ENCODE data around the gene ZBTB47.

ZBTB47 gene

DNA sequence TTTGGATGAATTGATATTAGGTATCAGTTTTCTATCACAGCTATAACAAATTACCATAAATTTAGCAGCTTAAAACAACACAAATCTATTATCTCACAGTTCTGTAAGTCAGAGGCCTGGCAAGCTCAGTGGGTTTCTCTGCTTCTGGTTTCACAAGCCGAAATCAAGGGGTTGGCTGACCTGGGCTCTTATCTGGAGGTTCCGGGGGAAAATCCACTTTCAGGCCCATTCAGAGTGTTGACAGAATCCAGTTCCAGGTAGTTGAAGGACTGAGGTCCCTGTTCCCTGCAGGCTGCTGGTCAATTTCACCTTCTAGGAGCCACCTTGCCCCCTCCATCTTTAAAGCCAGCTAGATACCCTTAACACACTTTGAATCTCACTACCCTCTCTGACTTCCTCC is 60.2 kb downstream of the ZBTB47 start:
- DNase-seq: no peak

DNA sequence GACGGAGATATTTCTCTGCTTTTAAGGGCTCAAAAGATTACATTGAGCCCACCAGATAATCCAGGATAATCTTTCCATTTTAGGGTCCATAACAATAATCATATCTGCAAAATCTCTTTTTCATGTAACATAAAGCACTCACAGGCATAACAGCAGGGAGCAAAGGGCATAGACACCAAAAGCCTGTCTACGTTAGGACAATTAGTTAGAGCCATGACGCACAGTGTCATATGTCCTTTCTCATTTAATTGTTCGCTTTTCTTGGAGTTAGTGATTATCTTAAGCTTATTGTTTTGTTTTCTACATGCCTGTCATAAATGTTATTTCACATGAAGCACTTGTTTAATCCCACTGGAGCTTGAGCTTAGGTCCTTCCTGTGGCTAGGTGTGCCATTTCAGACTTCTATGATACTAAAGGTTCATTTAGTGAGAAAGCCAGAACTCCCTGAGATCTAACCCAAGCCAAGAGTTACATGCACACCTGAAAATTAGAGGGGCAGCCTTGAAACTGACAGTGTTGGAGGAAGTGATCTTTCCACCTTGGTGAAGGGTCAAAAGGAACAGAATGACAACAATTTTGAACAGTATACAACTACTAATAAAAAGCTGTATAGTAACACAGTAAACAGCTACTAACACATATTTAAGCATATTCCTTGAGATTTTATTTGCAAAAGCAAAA is 60.8 kb downstream of the ZBTB47 start:
- DNase-seq: no peak
